Endothelial cell of umbilical vein (primary cell): ENCODE results near the gene STK32C.

Source experiments
- EZH2 ChIP-seq: IDR thresholded peaks from 2 replicates; pipeline ENCODE4 v1.6.1; 2012; ENCODE audit warnings: borderline replicate concordance, low read depth, mild to moderate bottlenecking, moderate library complexity, low read length, inconsistent platforms; ENCODE audit not compliant: severe bottlenecking
- FOS ChIP-seq: IDR thresholded peaks from 2 replicates; pipeline ENCODE4 v1.6.1; 2011; ENCODE audit warnings: mild to moderate bottlenecking, low read length, moderate library complexity, borderline replicate concordance; ENCODE audit not compliant: insufficient read depth
- JUN ChIP-seq: IDR thresholded peaks from 2 replicates; pipeline ENCODE4 v1.6.1; 2011; ENCODE audit warnings: borderline replicate concordance, low read depth; ENCODE audit not compliant: insufficient read length, insufficient read depth
- POLR2A ChIP-seq: IDR thresholded peaks from 2 replicates; pipeline ENCODE4 v1.6.1; 2012; ENCODE audit warnings: low read depth, mild to moderate bottlenecking, control low read depth, low read length
- POLR2AphosphoS5 ChIP-seq: IDR thresholded peaks from 2 replicates; pipeline ENCODE4 v1.6.1; 2012; ENCODE audit warnings: low read depth, mild to moderate bottlenecking, control low read depth, low read length, moderate library complexity; ENCODE audit not compliant: insufficient read depth
- TF ChIP-seq, protein P1 (sequence below), 2 donors: IDR thresholded peaks; 1 replicate in 1 of 2; 2 replicates in 1 of 2; pipeline ENCODE4 v1.5.1; 2011; ENCODE audit warnings: low read length in 2 of 2, mild to moderate bottlenecking in 2 of 2, moderate library complexity in 2 of 2, control low read depth in 1 of 2, inconsistent platforms in 1 of 2, low read depth in 1 of 2; ENCODE audit not compliant: insufficient read depth in 1 of 2; ENCODE audit errors: extremely low read depth in 1 of 2

DNA sequence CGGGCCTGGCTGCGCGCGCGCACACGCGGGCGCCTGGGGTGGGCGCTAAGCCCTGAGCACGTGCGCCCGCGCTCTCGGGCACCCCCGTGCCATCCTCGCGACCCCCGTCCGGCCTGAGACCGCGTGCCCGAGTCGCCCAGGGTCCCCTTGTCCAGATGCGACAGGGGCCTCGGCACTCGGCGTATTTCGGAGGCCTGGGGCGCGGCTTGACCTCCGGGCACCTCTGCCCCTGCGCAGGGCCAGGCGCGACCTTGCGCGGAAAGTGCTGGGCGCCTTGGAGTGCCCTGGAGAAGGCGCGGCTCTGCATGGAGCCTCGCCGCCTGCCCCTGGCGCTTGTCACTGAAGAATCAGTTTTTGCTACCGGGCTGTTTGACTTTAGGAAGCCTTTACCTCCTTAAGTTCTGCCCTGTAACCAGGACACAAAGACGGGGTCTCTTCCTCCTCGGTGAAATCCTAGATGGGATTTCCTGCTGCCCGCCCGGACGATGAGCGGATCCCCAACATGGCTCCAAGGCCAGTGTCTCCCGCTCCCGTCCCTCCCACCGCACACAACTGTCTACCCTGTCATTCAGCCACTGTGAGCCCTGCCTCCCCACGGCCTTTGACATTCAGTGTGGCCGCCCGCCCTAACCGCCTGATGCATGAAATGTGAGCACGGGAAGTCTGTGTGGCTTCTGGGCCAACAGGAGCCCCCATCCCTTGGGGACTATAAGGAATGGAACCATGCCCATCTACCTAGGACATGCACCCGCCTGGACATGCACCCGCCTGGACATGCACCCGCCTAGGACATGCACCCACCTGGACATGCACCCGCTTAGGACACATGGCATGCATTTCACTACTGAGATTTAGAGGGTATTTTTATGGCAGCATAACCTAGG, 1.1 kb upstream of the STK32C start:
- TF ChIP-seq, protein P1, sequence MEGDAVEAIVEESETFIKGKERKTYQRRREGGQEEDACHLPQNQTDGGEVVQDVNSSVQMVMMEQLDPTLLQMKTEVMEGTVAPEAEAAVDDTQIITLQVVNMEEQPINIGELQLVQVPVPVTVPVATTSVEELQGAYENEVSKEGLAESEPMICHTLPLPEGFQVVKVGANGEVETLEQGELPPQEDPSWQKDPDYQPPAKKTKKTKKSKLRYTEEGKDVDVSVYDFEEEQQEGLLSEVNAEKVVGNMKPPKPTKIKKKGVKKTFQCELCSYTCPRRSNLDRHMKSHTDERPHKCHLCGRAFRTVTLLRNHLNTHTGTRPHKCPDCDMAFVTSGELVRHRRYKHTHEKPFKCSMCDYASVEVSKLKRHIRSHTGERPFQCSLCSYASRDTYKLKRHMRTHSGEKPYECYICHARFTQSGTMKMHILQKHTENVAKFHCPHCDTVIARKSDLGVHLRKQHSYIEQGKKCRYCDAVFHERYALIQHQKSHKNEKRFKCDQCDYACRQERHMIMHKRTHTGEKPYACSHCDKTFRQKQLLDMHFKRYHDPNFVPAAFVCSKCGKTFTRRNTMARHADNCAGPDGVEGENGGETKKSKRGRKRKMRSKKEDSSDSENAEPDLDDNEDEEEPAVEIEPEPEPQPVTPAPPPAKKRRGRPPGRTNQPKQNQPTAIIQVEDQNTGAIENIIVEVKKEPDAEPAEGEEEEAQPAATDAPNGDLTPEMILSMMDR (IDR thresholded peaks at IDR 0.05; ENCODE audit: extremely low read depth in 1 of 2, insufficient read depth in 1 of 2, low read depth in 1 of 2, low read length in 2 of 2), result no peak
- no peak for TF ChIP-seq JUN
- no peak for TF ChIP-seq POLR2AphosphoS5
- TF ChIP-seq EZH2, result no peak
- TF ChIP-seq FOS, result no peak
- TF ChIP-seq POLR2A, result no peak
